H1 (cell line): ENCODE results near the gene MYO5B. TPM values are rescaled to one million over a fixed set of nuclear protein-coding genes. Genes with fewer than 3 reads are reported as not detected.

ENCODE experiments used
- EZH2 ChIP-seq: fragments of 200-600 bp; sonication (generic); IDR thresholded peaks from 2 replicates; pipeline ENCODE4 v1.7.1; 2012; ENCODE audit warnings: low read depth, mild to moderate bottlenecking, moderate library complexity, low read length, inconsistent platforms; ENCODE audit not compliant: severe bottlenecking
- RNF2 ChIP-seq: fragments of 200-900, 300-1000 bp; sonication (generic); IDR thresholded peaks from 2 replicates; pipeline ENCODE4 v1.7.1; 2016; ENCODE audit warnings: borderline replicate concordance, low read depth, mild to moderate bottlenecking, antibody characterized with exemption, low read length; ENCODE audit not compliant: poor library complexity, severe bottlenecking; ENCODE audit errors: missing control alignments
- polyA plus RNA-seq, 7 experiments: library from polyadenylated mRNA; depleted of rRNA in 3 of 7; stranded (reverse) in 5 of 7; unstranded in 2 of 7; fragments of >200 nt in 5 of 7; fragments of 200-250 nt in 2 of 7; gene quantifications; 1 replicate in 5 of 7; 2 replicates in 1 of 7; 4 replicates in 1 of 7; pipeline versions ENCODE4 v1.2.1 to v1.2.3, GENCODE V29; 2011 to 2013; ENCODE audit warnings: missing spikeins in 2 of 7, mixed read lengths in 2 of 7
- total RNA-seq: library from RNA; stranded (reverse); fragmentation: NEBNext Ultra II Directional; extraction: Animal tissue kit (Norgen Biotek cat#: 25700); gene quantifications from 2 replicates; pipeline ENCODE4 v1.2.1, GENCODE V29; 2021

MYO5B gene
- total and polyA plus RNA-seq, 2 of the 8 experiments (the other 6 are each of a cell fraction or from before 2014, with no cell fraction given), result 6.4 to 7.7 TPM

DNA sequence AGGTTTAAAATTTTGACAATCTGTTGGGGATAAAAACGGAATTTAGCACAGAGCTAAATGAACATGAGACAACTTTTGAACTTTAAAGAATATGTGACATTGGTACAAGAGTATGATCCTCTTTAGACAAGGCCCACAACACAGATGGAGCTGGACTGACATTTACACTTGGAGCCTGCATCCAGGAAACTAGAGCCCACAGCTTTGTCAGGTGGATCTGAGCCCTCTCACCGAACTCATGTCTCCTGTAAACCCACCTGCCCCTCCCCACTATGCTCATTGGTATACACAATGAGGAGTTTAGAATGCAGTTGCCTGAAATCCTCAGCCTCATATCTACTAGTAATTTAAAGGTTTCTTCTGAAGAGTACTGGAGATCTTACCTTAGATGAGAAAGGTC is 359.5 kb downstream of the MYO5B start (continued):
- TF ChIP-seq RNF2, result no peak
- no peak for TF ChIP-seq EZH2
